Fibroblast of lung (primary cell): ENCODE measurements around the gene KIZ.

Experiments
- CTCF ChIP-seq, 2 donors: IDR thresholded peaks in 1 of 2; conservative IDR thresholded peaks in 1 of 2; 1 replicate in 1 of 2; 2 replicates in 1 of 2; pipeline ENCODE4 v1.5.1; 2011 to 2012; ENCODE audit warnings: low read length in 2 of 2, control low read depth in 1 of 2, inconsistent platforms in 1 of 2, low read depth in 1 of 2, mild to moderate bottlenecking in 1 of 2
- EZH2 ChIP-seq: IDR thresholded peaks from 2 replicates; pipeline ENCODE4 v1.5.1; 2012; ENCODE audit warnings: low read length, control low read depth, mild to moderate bottlenecking; ENCODE audit errors: missing control alignments

DNA sequence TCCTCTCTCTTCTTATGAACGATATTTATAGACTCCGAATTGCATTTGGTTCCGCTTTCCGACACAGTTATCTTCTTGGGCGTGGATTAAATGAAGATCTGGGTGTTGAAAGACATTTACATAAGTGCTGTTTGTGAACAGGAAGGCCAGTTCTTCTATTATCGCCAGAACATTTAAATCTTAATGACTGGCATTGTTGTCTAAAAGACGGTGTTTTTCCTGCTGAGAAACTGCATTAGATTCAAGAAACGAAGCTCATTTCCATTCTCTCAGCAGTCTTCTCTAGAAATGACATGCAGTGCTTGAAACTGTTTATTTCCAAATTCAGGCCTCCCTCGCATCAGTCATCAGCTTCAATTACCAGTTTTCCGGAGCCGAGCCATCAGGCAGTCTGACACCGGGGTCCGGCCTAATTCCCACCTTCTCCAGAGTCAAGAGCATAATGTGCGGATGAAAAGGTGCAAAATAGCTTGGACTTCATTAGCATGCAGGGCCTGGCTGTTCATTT lies 35.7 kb upstream of the KIZ start:
- TF ChIP-seq CTCF (conservative IDR thresholded peaks at IDR 0.05 in 1 of 2, IDR thresholded peaks at IDR 0.05 in 1 of 2; ENCODE audit: low read depth in 1 of 2, low read length in 2 of 2) (no peak), EZH2 (no peak)
